ENCODE measurements around the gene TMEM45A.

DNA sequence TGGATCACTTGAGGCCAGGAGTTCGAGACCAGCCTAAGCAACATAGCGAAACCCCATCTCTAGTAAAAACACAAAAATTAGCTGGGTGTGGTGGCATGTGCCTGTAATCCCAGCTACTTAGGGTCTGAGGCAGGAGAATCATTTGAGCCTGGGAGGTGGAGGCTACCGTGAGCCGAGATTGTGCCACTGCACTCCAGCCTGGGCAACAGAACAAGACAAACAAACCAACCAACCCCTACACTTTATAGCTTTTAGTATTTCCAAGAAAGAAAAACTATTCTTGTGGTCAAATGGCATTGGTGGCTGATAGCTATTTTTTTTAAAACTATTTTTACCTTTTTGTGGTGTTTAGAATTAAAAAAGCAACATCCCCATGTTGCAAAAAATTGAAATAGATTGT, 7.2 kb downstream of the TMEM45A start:
- no peak for TF ChIP-seq CTCF (IDR thresholded peaks at IDR 0.05)
- no peak for TF ChIP-seq ZFX (IDR thresholded peaks at IDR 0.05; ENCODE audit: borderline replicate concordance)
